Tibial nerve (tissue), 3 donors: ENCODE data around the gene MDGA2.
"Not testable (repeated sequence)": the region's sequence is repeated elsewhere in the genome, so short reads cannot be mapped to it uniquely, and the experiment has no call there.

Experiments used
- POLR2A ChIP-seq, 2 donors: fragments of 450-650 bp; IDR thresholded peaks; one replicate each; pipeline ENCODE4 v1.6.1; 2017; ENCODE audit warnings: antibody characterized with exemption in 2 of 2, mild to moderate bottlenecking in 2 of 2, moderate library complexity in 2 of 2
- TF ChIP-seq, protein P1 (sequence below), 5 experiments: fragments of 200-600 bp in 3 of 5; fragments of 450-650 bp in 2 of 5; sonication (generic) in 3 of 5; IDR thresholded peaks; one replicate each; pipeline ENCODE4 v1.5.1; 2016 to 2019; ENCODE audit warnings: antibody characterized with exemption in 5 of 5, mild to moderate bottlenecking in 3 of 5, moderate library complexity in 2 of 5

DNA sequence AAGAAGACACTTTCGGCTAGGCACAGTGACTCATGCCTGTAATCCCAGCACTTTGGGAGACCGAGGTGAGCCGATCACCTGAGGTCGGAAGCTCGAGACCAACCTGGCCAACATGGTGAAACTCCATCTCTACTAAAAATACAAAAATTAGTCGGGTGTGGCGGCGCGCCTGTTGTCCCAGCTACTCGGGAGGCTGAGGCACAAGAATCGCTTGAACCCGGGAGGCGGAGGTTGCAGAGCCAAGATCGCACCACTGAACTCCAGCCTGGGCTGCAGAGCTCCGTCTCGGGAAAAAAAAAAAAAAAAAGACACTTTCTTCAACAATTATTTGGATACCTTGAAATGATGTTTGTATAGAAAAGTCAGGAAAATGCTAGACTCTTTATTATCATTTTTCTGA lies 393.6 kb downstream of the MDGA2 start:
- TF ChIP-seq, protein P1, sequence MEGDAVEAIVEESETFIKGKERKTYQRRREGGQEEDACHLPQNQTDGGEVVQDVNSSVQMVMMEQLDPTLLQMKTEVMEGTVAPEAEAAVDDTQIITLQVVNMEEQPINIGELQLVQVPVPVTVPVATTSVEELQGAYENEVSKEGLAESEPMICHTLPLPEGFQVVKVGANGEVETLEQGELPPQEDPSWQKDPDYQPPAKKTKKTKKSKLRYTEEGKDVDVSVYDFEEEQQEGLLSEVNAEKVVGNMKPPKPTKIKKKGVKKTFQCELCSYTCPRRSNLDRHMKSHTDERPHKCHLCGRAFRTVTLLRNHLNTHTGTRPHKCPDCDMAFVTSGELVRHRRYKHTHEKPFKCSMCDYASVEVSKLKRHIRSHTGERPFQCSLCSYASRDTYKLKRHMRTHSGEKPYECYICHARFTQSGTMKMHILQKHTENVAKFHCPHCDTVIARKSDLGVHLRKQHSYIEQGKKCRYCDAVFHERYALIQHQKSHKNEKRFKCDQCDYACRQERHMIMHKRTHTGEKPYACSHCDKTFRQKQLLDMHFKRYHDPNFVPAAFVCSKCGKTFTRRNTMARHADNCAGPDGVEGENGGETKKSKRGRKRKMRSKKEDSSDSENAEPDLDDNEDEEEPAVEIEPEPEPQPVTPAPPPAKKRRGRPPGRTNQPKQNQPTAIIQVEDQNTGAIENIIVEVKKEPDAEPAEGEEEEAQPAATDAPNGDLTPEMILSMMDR (IDR thresholded peaks at IDR 0.05): not testable (repeated sequence)
- TF ChIP-seq POLR2A (IDR thresholded peaks at IDR 0.05): not testable (repeated sequence)
